ENCODE results near the gene BACH2.
A peak's percentile ranks its signal among the peaks of the same experiment; 100 is the strongest.

The BACH2 gene

DNA sequence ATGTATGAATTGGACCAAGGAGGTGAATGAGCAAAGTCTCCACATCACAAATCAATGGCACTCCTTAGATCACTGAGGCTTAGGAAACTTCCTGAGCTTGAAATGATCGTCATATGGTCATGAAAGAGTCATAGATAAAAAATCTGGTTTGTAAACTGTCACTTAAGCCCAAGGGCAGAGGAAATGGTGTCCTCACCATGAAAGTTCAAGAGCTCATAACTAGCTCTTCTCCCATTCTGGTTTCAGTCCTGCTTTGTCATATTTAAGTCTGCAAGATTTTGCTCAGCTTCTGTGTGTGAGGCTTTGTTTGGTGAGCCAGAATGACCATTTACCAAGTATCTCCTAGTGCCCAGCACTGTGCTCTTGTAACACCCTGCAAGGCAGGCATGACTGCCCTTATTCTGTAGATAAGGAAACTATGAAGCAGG lies 341.9 kb downstream of the BACH2 start:
- no peak for DNase-seq

DNA sequence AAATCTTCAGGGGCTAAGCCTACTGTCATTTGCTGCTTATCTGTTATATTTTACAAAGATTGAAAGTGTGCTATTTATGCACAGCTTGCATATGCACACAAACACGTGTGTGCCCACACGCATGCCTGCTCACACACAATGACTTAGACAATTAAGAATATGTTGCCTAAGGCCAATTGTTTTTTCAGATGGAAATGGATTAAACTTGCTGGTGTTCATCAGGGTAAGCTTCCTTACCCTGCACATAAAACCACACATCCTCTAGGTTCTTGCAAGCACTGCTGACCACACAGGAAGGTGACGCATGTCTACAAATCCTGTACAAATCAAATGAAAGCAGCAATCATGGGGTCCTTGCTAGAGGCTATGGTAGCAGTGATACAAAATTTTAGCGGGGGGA lies 344.0 kb downstream of the BACH2 start:
- DNase-seq: peak in 1 of 2 experiments; percentile 65

DNA sequence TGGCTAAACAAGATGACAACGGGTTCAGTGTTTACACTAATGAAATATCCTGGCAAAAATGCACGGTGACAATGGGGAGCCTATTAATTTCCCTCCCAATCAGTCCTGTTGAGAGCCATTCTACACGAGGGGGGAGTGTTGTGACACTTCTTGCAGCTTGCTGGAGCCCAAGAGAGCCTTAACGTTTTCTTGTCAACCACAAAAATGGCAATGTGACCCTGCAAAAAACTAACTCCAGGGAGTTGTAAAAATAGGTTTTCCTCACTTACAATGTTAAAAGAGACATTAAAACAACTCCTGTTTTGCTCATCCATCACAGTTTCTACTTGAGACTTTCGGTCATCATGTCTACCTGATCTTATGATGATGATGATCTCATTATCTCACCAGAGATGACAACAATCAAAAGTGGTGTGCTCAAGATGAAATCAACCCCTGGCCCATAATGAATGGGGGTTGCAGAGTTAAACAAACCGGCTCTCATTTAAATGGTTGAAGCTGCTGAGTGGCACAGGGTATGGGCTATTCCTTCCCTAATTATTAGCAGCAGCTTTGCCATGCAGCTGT lies 344.5 kb downstream of the BACH2 start:
- DNase-seq: peak in 1 of 2 experiments; percentile 68

DNA sequence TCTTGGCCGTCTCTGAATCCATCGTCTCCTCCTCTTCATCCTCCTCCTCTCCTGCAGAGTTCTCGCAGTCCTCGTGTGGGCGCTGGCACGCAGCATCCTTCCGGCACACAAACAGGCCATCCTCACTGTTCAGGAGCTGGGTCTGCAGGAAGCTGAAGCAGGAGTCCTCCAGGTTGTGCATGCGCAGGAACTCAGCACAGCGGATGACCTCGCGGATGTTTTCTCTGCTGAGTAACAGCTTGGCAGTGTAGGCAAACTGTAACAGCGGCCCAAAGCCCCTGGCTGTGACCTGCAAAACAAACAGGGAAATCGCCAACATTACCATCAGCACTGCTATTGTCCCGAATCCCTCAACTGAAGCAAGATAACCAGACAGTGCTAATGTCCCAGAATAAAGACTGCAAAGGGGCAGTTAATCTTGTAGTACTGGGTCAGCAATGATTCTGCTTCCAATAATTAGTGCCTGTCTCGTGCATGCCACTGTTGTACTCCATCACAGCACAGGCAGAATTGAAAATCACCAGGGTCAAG lies 345.0 kb downstream of the BACH2 start:
- DNase-seq: peak; percentile 44 to 78

DNA sequence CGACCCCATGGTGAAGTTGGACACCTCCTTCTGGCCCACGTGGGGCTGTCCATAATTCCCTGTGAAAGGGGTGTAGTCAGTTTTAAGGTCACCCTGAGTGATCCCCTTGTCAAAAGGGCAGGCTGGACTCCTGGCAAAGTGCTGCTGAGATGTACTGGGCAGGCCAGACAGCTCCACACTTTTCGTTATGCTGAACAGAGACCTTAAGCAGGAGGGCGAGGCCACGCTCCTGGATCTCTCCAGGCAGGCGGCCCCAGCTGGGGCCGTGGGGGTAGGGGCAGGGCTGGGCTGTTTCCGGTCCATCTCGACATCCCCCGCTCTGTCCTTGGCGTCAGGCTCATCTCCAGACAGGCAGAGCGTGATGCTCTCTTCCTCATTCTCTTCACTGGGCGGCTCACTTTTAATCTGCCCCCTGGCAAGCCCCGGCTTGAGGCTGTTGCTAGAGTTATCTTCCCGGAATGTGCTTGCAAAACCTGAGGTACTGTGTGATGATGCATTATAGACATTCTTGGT lies 345.7 kb downstream of the BACH2 start:
- no peak for DNase-seq

DNA sequence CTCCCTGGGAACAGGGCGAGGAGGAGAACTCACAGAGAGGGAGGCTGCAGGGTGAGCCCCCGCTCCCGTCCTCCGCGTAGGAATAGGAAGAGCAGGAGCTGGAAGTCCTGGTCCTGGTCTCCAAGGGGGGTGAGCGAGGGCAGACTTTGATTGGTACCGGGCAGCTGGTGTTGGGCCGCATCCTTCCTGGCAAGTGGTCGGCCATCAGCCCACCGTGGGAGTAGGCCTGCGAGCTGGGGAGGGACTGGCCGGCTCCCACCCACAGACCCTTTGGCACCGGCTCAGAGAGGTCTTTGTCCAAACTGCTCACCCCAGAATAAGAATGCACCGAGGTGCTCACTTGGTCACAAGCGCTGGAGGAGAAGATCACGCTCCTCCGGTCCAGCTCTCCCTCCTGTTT lies 346.2 kb downstream of the BACH2 start:
- DNase-seq: no peak

DNA sequence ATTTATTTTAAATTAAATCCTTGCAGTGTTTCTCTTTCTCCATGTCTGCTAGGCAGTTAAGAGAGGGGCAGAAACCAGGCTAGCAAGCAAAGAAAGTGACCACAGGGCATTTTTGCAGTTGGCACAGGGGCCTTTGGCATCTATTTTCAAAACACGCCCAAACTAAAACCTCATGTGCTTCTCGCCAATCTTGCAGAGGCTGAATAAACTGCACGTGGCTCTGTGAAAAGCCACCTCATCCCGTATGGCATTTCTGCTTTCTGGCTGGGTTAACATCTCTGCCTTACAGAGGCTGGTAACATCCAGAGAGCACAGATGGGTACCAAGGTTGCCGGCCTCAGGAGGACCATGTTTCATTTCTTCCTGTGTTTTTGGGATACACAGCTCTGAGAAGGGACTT lies 347.8 kb downstream of the BACH2 start:
- DNase-seq: no peak

DNA sequence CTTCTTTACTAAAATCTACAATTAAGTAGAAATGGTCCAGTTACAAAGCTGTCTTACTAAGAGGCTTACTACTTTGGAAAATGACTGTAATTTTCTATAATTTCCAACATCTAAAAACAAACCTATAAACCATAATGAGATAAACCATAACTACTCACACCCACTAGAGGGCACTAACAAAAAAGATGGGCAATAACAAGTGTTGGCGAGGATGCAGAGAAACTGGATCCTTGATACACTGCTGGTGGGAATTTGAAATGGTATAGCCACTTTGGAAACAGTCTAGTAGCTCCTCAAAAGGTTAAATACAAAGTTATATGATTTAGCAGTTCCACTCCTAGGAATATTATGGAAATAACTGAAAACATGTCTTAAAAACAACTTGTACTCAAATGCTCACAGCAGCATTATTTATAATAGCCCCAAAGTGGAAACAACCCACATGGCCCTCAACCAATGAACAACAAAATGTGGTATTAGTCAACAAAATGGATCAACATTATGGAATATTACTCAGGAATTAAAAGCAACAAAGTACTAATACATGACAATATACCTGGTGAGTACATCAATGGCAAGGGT lies 351.7 kb downstream of the BACH2 start:
- DNase-seq: peak; percentile 5 to 36

DNA sequence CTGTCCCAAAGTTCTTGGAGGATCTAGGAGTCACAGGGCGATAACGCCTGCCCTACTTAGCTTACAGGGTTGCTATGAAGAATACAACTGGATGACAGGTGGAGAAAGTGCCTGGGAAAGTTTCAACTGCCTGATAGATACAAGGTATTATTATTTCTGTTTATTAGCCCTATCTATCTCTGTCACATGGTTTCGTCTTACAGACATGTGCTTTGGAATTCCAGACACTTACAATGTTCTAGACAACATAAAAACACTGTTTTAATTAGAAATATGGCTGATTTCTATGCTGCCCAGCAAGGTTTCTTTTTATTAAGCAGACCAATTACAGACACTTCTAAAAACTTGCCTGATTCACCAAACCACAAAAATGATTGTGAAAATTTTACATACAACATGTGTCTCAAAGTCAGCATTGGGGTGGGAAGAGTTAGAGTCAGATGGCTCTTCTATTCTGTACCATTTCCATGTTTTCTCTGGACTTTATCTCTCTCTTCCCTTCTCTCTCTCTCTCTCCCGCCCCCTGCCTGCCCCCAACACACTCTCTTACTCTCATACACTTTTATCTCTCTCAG lies 352.4 kb downstream of the BACH2 start:
- no peak for DNase-seq

DNA sequence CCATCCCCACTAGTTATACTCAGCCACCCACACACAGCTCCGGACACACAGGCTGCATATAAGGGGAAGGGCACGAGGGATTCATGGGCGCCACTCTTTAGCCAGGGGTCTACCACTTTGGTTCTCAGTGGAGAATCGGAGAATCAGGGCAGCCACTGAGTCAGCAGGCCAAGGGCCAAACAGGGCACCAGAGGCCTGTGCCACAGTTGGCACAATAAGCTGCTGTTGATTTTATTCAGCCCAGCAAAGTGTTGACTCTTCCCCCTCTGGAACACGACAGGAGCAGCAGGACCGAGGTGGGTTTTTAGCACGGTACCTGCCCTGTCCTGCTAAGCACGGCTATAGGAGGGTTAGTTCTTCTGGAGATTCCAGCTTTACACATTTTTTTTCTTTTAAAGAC lies 354.0 kb downstream of the BACH2 start:
- no peak for DNase-seq

DNA sequence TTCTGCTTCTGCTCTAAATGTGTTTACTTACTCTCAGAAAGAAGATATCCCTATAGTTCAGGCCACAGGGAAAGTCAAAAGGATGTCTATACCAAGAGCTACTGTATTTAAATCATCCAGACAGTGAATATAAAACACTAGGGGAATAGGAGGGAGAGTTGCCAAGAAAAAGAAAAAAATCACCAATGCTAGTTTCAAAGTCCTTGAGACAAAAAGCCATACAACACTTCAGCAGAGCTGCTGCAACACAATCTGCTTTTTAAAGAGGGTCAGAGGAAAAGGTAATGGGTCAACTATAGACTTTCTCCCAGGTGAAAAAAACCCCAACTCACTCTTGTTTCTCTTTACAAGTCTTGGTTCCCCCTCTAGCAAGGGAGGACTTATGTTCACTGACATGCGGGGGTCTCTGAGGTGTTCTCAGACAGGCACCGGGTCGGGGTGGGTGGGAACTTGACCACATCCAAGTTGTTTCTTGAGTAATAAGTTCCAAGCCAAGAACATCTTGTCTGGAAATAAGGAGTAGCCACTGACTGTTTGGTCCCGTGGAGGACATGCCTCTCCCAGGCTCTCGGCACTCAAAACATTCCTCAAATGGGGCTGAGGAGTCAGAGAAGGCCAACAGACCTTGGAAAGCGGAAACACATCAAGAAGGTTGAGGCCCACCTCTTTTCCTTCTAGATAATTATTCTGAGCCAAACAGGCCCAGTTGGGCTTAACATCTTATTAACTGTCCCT lies 354.7 kb downstream of the BACH2 start:
- no peak for DNase-seq

DNA sequence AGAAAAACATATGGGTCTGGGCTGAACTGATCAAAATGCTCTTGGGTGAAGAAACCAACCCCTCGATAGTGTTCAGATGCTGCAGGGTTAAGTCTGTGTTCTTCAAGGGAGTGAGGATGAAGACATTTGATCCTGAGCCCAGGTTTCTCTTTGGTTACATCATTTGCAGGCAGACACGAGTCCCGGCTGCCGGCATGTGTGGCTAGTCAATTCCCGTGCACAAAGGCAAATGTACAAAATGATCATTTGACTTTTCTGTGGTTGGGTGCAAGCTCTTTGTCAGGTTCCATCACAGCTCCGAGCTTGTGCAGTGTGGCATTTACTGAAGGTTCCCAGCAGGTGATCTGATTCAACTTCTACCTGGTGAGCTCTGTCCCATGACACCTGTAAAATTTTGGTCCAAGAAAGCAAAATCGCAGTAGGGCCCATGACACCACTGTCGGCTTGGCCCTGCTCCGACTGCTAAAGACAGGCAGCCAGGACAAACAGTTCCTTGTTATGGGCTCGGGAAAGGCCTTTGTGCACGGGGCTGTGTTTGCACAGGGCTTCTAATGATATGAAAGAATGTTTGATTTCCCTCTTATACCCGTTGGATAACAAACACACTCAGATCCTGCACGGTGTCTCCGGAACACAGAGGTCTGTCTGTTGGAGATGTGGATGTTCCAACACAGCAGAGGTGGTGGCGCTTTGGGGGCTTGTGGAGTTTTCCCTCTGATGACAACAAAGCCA lies 355.4 kb downstream of the BACH2 start:
- DNase-seq: peak; percentile 13 to 52

DNA sequence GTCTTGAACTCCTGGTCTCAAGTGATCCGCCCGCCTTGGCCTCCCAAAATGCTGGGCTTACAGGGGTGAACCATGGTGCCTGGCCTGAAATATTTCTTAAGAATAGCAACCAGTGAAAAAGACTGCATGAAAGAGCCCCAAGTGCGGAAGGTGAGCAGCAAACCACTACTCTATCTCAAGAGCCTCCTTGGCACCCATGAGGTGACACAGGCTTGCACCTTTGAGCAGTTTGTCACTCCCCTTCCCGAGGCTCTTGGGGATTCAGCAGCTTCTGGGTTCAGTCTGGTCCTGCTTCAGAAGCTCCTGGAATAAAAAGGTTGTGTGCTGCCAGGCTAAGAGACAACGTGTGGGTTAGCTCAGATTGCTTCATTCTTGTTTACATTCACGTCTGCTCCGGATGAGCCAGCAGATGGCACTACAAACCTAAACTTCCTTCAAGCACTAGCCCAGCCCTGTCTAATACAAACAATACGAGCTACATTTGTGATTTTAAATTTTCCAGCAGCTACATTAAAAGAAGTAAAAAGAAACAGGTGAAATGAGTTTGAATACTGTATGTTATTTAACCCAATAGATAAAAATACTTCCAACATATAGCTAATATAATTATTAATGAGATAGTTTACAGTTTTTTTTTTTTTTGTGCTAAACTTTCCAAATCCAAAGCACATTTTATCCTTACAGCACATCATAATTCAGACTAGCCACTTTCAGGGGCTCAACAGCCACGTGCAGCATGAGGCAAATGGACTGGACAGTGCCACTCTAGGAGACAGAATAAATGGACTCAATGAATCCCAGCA lies 356.2 kb downstream of the BACH2 start:
- DNase-seq: peak; percentile 80 to 82

DNA sequence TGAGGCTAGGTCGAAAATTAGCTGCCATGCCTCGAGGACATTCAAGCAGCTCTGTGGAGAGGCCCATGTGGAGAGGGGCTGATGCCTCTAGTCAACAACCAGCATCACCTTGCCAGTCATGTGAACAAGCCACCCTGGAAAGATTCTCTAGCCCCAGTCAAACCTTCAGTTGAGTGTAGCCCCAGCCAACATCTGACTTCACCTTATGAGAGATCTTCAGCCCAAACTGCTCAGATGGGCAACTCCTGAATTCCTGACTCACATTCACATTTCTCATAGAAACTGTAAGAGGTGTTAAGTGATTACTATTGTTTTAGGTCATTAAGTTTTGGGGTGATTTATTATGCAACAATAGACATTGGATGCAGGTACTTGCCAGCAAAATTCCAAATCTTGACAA lies 357.5 kb downstream of the BACH2 start:
- DNase-seq: no peak

DNA sequence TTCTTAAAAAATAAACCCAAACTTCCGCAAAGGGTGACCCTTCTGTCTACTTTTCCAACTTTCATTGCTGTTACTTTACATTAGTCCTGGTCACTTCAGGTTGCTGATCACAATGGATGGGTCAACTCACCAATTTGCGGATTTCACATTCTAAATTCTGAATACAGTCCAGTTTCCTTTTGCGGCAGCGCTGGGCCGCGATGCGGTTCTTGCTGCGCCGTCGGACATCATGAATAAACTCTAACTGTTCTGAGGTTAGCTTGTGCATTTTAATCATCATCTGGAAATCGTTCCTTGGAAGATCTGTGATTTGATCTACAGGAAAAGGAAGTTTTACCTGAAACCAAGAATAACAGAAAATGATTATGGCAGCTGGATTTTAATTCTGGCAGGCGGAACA lies 358.6 kb downstream of the BACH2 start:
- DNase-seq: no peak

DNA sequence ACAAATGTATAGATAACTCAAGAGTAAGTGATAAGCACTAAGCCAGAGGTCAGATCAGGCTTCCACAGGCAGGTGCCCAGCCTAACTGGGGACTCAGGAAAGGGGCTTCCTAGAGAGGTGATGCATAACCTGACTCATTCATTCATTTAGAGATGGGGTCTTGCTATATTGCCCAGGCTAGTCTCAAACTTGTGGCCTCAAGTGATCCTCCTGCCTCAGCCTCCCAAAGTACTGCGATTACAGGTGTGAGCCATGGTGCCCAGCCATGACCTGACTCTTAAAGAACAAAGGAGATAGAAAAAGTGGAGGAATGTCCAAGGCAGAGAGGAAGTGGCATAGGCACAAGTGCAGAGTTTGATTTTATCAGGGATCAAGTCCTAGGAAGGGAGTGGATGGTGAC lies 360.5 kb downstream of the BACH2 start:
- no peak for DNase-seq

DNA sequence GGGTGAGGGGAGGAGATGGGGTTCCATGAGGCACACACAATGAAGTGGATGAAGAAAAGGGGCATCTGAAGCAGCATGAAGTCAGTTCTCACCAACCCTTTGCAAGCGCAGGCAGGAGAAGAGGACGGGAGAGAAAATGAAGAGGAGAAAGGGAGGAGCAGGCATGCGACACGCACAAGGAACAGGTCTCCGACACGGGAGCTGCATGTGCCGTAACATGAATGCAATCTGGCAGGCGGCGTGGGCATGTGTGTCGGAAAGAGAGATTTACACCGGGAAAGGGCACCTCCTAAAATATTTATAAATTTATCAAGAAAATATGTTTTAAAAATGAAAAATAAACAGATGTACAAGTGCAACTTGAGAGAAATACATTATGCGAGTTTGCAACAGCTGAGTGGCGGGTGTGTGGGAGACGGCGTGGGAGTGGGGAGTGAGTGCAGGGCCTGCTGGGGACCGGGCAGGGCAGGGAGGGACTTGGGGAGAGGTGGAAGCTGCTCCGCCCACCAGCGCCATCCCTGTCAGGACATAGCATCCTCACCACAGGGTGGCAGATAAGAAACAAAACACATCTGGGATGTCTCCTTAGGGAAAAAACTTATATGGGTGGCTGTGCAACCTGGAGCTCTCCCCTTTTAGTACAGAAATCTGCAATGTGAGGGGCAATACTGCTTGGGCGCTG lies 361.8 kb downstream of the BACH2 start:
- DNase-seq: no peak

DNA sequence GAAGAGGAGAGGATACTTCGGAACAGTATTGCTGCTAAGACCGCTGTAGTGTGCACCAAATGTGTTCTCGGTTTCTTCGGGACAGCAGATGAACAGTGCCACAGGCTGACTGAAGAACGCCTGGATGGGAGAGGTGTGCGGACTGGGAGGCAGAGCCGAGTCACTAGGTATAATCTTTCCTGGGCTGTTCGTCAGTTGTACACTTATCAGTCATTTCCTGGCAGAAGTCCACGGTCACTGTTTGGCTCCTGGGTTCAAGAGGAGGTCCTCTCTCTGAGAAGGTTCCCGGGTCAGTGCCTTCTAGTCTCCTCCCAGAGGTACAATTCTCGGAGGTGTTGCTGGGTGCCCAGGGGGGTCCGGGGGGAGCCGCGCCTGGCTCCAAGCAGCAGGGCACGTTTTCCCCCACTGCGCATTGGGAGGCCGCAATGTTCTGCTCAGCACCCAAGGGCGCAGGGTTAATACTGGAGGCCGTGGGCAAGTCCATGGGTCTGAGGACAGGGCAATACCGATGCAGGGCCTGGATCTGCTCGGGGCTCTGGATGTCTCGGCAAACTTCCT lies 364.3 kb downstream of the BACH2 start:
- DNase-seq: no peak

DNA sequence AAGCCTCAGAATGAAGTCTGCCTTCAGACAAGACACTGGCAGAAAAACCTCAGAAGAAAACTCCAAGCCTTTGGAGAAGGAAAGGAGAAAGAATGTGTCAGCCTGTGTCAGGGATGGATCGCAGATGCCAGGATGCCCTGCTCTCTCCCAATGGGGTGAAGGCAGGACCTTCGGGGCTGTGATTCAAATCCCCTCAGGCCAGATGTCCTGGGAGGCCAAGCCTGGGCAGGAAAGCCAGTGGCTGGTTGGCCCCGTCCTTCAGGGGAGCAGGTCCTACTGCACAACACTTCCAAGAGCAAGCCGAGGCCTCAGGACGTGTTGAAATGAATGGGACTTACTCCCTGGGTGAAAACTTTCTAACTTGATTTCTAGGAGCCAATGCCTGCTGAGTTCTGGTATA lies 365.9 kb downstream of the BACH2 start:
- no peak for DNase-seq

DNA sequence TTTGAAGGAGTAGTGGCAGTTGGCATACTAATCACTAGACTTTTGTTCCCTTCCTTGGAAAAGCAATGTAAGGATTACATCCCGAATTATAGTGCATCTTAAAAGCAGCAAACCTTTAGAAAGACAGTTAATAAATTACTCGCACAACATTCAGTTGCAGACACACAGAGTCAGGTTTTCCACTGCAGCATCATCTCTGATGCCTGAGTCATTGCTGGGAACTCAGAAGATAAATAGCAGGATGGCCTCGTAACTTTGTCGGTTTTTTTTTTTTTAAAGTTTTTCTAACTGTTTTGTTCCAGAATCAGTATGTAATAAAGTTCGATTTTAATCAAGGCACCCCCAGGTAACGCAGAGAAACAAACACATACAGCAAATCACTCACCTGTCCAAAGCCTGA lies 368.0 kb downstream of the BACH2 start:
- DNase-seq: no peak
